ENCODE data around the gene ST7L.
A peak's percentile ranks its signal among the peaks of the same experiment; 100 is the strongest.
"Not testable (repeated sequence)": the region's sequence is repeated elsewhere in the genome, so short reads cannot be mapped to it uniquely, and the experiment has no call there.

The ST7L gene

DNA sequence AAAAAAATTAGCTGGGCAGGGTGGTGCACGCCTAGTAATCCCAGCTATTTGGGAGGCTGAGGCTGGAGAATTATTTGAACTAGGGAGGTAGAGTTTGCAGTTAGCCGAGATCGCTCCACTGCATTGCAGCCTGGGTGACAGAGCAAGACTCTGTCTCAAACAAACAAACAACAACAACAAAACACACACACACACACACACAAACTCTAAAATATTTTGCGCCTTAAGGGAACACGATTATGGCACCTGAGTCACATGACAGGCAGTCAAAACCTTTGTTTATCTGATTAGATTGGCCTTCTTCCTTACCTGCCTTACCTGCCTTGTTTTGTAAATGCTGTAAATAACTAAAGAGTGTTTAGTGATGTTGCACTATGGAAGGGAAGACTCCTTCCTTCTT is 130.8 kb downstream of the ST7L start:
- peak; percentile 88 to 96 for DNase-seq
- no peak overlapping the region for H3K4ac ChIP-seq (ENCODE audit: low read depth, low read length)
- H3K18ac ChIP-seq (ENCODE audit: low read length), result no peak overlapping the region
- H2BK120ac ChIP-seq (ENCODE audit: insufficient read depth, low read length, poor library complexity), result no peak overlapping the region
- H4K8ac ChIP-seq (ENCODE audit: low read depth, low read length), result no peak overlapping the region
- H2AFZ ChIP-seq (ENCODE audit: insufficient read depth, low read length, poor library complexity), result no peak overlapping the region
- H3K36me3 ChIP-seq (ENCODE audit: control insufficient read depth in 1 of 2, insufficient read depth in 2 of 2, low read length in 2 of 2), result no peaks in the 10 kb centered on the region
- no peaks in the 10 kb centered on the region for H3K4me1 ChIP-seq (ENCODE audit: control insufficient read depth in 1 of 2, insufficient read depth in 2 of 2, low read length in 2 of 2)
- no peak overlapping the region for H4K91ac ChIP-seq (ENCODE audit: low read depth, low read length)
- no peak overlapping the region for H4K12ac ChIP-seq (ENCODE audit: low read depth, low read length)
- H3K79me2 ChIP-seq (ENCODE audit: control insufficient read depth, insufficient read depth, low read length, poor library complexity), result no peaks in the 10 kb centered on the region
- H2BK12ac ChIP-seq (ENCODE audit: low read length), result no peak overlapping the region
- H3K27me3 ChIP-seq (ENCODE audit: insufficient read depth, low read length), result no peaks in the 10 kb centered on the region
- no peak overlapping the region for H3K9ac ChIP-seq (ENCODE audit: low read length)
- no peak overlapping the region for H2AK5ac ChIP-seq (ENCODE audit: low read length)
- WGBS (ENCODE audit: extremely low coverage, insufficient coverage, insufficient read length), result no CpG with 5 or more reads among the region's 5 CpGs
- no peak overlapping the region for H3K4me2 ChIP-seq (ENCODE audit: low read length)
- H3K14ac ChIP-seq (ENCODE audit: low read length), result no peak overlapping the region
- H3K9me3 ChIP-seq (ENCODE audit: insufficient read depth, low read depth, low read length), result no peaks in the 10 kb centered on the region
- H2BK5ac ChIP-seq (ENCODE audit: low read depth, low read length, poor library complexity), result no peak overlapping the region
- no peaks in the 10 kb centered on the region for H3K79me1 ChIP-seq (ENCODE audit: low read length)
- H3K23ac ChIP-seq (ENCODE audit: low read length), result no peak overlapping the region
- no peak overlapping the region for H3K4me3 ChIP-seq (ENCODE audit: low read depth, low read length)
- no peak overlapping the region for H3K27ac ChIP-seq (ENCODE audit: low read depth, low read length)

DNA sequence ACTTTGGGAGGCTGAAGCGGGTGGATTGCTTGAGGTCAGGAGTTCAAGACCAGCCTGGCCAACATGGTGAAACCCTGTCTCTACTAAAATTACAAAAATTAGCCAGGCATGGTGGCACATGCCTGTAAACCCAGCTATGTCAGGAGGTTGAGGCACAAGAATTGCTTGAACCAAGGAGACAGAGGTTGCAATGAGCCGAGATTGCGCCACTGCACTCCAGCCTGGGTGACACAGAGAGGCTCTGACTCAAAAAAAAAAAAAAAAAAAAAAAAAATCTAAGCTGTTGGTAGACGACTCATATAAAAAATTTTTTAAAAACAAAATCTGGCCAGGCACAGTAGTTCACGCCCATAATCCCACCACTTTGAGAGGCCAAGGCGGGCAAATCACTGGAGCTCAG is 131.3 kb downstream of the ST7L start:
- not testable (repeated sequence) for H3K4ac ChIP-seq (ENCODE audit: low read depth, low read length); H2BK12ac ChIP-seq (ENCODE audit: low read length); H4K12ac ChIP-seq (ENCODE audit: low read depth, low read length)

DNA sequence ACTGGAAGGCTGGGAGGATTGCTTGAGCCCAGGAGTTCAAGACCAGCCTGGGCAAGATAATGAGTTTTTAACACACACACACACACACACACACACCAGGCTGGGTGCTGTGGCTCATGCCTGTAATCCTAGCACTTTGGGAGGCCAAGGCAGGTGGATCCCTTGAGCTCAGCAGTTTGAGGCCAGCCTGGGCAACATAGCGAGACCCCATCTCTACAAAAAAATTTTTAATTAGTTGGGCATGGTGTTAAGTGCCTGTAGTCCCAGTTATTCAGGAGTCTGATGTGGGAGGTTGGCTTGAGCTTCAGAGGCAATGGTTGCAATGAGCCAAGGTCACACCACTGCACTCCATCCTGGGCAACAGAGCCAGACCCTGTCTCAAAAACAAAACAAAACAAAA is 132.9 kb downstream of the ST7L start:
- H3K27me3 ChIP-seq (ENCODE audit: insufficient read depth, low read length); H4K12ac ChIP-seq (ENCODE audit: low read depth, low read length); H2BK5ac ChIP-seq (ENCODE audit: low read depth, low read length, poor library complexity); H3K4ac ChIP-seq (ENCODE audit: low read depth, low read length); H3K9me3 ChIP-seq (ENCODE audit: insufficient read depth, low read depth, low read length); H2BK12ac ChIP-seq (ENCODE audit: low read length); H2AFZ ChIP-seq (ENCODE audit: insufficient read depth, low read length, poor library complexity); H3K36me3 ChIP-seq (ENCODE audit: control insufficient read depth in 1 of 2, insufficient read depth in 2 of 2, low read length in 2 of 2); H3K9ac ChIP-seq (ENCODE audit: low read length); H3K4me2 ChIP-seq (ENCODE audit: low read length); H4K91ac ChIP-seq (ENCODE audit: low read depth, low read length); H3K4me3 ChIP-seq (ENCODE audit: low read depth, low read length); DNase-seq; H3K79me2 ChIP-seq (ENCODE audit: control insufficient read depth, insufficient read depth, low read length, poor library complexity); H3K4me1 ChIP-seq (ENCODE audit: control insufficient read depth in 1 of 2, insufficient read depth in 2 of 2, low read length in 2 of 2); H3K79me1 ChIP-seq (ENCODE audit: low read length); H3K27ac ChIP-seq (ENCODE audit: low read depth, low read length); H3K14ac ChIP-seq (ENCODE audit: low read length); H4K8ac ChIP-seq (ENCODE audit: low read depth, low read length); H2AK5ac ChIP-seq (ENCODE audit: low read length); H3K18ac ChIP-seq (ENCODE audit: low read length); H3K23ac ChIP-seq (ENCODE audit: low read length); H2BK120ac ChIP-seq (ENCODE audit: insufficient read depth, low read length, poor library complexity): not testable (repeated sequence)
- no CpG with 5 or more reads among the region's 1 CpG for WGBS (ENCODE audit: extremely low coverage, insufficient coverage, insufficient read length)

More for the DNA sequence above, 131.3 kb downstream of the ST7L start:
- not testable (repeated sequence) for H3K18ac ChIP-seq (ENCODE audit: low read length); H3K4me1 ChIP-seq (ENCODE audit: control insufficient read depth in 1 of 2, insufficient read depth in 2 of 2, low read length in 2 of 2); H3K23ac ChIP-seq (ENCODE audit: low read length); H3K79me2 ChIP-seq (ENCODE audit: control insufficient read depth, insufficient read depth, low read length, poor library complexity); H4K8ac ChIP-seq (ENCODE audit: low read depth, low read length); H3K36me3 ChIP-seq (ENCODE audit: control insufficient read depth in 1 of 2, insufficient read depth in 2 of 2, low read length in 2 of 2); H2AK5ac ChIP-seq (ENCODE audit: low read length); H3K4me2 ChIP-seq (ENCODE audit: low read length); H3K9me3 ChIP-seq (ENCODE audit: insufficient read depth, low read depth, low read length); H2BK5ac ChIP-seq (ENCODE audit: low read depth, low read length, poor library complexity); H3K79me1 ChIP-seq (ENCODE audit: low read length); H3K27ac ChIP-seq (ENCODE audit: low read depth, low read length); H3K27me3 ChIP-seq (ENCODE audit: insufficient read depth, low read length); H3K4me3 ChIP-seq (ENCODE audit: low read depth, low read length); H2AFZ ChIP-seq (ENCODE audit: insufficient read depth, low read length, poor library complexity); H2BK120ac ChIP-seq (ENCODE audit: insufficient read depth, low read length, poor library complexity); H4K91ac ChIP-seq (ENCODE audit: low read depth, low read length); H3K14ac ChIP-seq (ENCODE audit: low read length); H3K9ac ChIP-seq (ENCODE audit: low read length)
- peak; percentile 76 to 83 for DNase-seq
- WGBS (ENCODE audit: extremely low coverage, insufficient coverage, insufficient read length), result no CpG with 5 or more reads among the region's 6 CpGs

- Histone ChIP-seq H2AFZ (ENCODE audit: insufficient read depth, low read length, poor library complexity) (no peak overlapping the region), H4K12ac (ENCODE audit: low read depth, low read length) (no peak overlapping the region), H3K79me2 (ENCODE audit: control insufficient read depth, insufficient read depth, low read length, poor library complexity) (no peaks in the 10 kb centered on the region), H3K4me1 (ENCODE audit: control insufficient read depth in 1 of 2, insufficient read depth in 2 of 2, low read length in 2 of 2) (no peaks in the 10 kb centered on the region), H4K91ac (ENCODE audit: low read depth, low read length) (no peak overlapping the region), H3K27me3 (ENCODE audit: insufficient read depth, low read length) (no peaks in the 10 kb centered on the region), H2BK5ac (ENCODE audit: low read depth, low read length, poor library complexity) (no peak overlapping the region), H3K4me2 (ENCODE audit: low read length) (no peak overlapping the region), H3K4me3 (ENCODE audit: low read depth, low read length) (no peak overlapping the region), H4K8ac (ENCODE audit: low read depth, low read length) (no peak overlapping the region), H3K9ac (ENCODE audit: low read length) (no peak overlapping the region), H3K27ac (ENCODE audit: low read depth, low read length) (no peak overlapping the region), H2BK120ac (ENCODE audit: insufficient read depth, low read length, poor library complexity) (no peak overlapping the region), H3K79me1 (ENCODE audit: low read length) (no peaks in the 10 kb centered on the region), H3K36me3 (ENCODE audit: control insufficient read depth in 1 of 2, insufficient read depth in 2 of 2, low read length in 2 of 2) (no peaks in the 10 kb centered on the region), H3K23ac (ENCODE audit: low read length) (no peak overlapping the region), H3K18ac (ENCODE audit: low read length) (no peak overlapping the region), H3K9me3 (ENCODE audit: insufficient read depth, low read depth, low read length) (peaks cover 11% of the 10 kb centered on the region), H3K4ac (ENCODE audit: low read depth, low read length) (no peak overlapping the region), H3K14ac (ENCODE audit: low read length) (no peak overlapping the region), H2BK12ac (ENCODE audit: low read length) (no peak overlapping the region), H2AK5ac (ENCODE audit: low read length) (no peak overlapping the region)
- WGBS (ENCODE audit: extremely low coverage, insufficient coverage, insufficient read length), result no CpG with 5 or more reads among the region's 1 CpG
- no peak for DNase-seq
These were observed 140.6 kb downstream of the ST7L start for GRCh38 chr1:112478314-112478713.

- Histone ChIP-seq H2BK5ac (ENCODE audit: low read depth, low read length, poor library complexity) (no peak overlapping the region), H3K27me3 (ENCODE audit: insufficient read depth, low read length) (no peaks in the 10 kb centered on the region)
These were observed 141.4 kb downstream of the ST7L start for GRCh38 chr1:112477550-112477949.

More at GRCh38 chr1:112477550-112477949, 141.4 kb downstream of the ST7L start:
- Histone ChIP-seq H3K79me2 (ENCODE audit: control insufficient read depth, insufficient read depth, low read length, poor library complexity) (no peaks in the 10 kb centered on the region), H3K9me3 (ENCODE audit: insufficient read depth, low read depth, low read length) (peaks cover 11% of the 10 kb centered on the region), H3K14ac (ENCODE audit: low read length) (no peak overlapping the region), H2AFZ (ENCODE audit: insufficient read depth, low read length, poor library complexity) (no peak overlapping the region), H3K36me3 (ENCODE audit: control insufficient read depth in 1 of 2, insufficient read depth in 2 of 2, low read length in 2 of 2) (no peaks in the 10 kb centered on the region), H3K4me2 (ENCODE audit: low read length) (no peak overlapping the region), H4K12ac (ENCODE audit: low read depth, low read length) (no peak overlapping the region), H4K8ac (ENCODE audit: low read depth, low read length) (no peak overlapping the region), H4K91ac (ENCODE audit: low read depth, low read length) (no peak overlapping the region), H3K18ac (ENCODE audit: low read length) (no peak overlapping the region), H2AK5ac (ENCODE audit: low read length) (no peak overlapping the region), H3K27ac (ENCODE audit: low read depth, low read length) (no peak overlapping the region), H3K9ac (ENCODE audit: low read length) (no peak overlapping the region), H3K4ac (ENCODE audit: low read depth, low read length) (no peak overlapping the region), H3K23ac (ENCODE audit: low read length) (no peak overlapping the region), H3K4me1 (ENCODE audit: control insufficient read depth in 1 of 2, insufficient read depth in 2 of 2, low read length in 2 of 2) (no peaks in the 10 kb centered on the region), H3K4me3 (ENCODE audit: low read depth, low read length) (no peak overlapping the region), H2BK12ac (ENCODE audit: low read length) (no peak overlapping the region), H3K79me1 (ENCODE audit: low read length) (no peaks in the 10 kb centered on the region), H2BK120ac (ENCODE audit: insufficient read depth, low read length, poor library complexity) (no peak overlapping the region)
- no peak for DNase-seq
